HFFc6 (cell line): ENCODE data around the gene CYBA. TPM values are rescaled to one million over a fixed set of nuclear protein-coding genes. Genes with fewer than 3 reads are reported as not detected.

Source experiments
- DNase-seq: peaks from one replicate; pipeline ENCODE4 v3.0.0-alpha.2; 2018
- H3K27ac Mint-ChIP-seq: 2 replicates; pipeline ENCODE4 v1.8.0; 2020; ENCODE audit warnings: mild to moderate bottlenecking, mixed read lengths
- H3K27me3 Mint-ChIP-seq: 2 replicates; pipeline ENCODE4 v1.8.0; 2021; ENCODE audit warnings: mild to moderate bottlenecking, moderate library complexity, mixed read lengths; ENCODE audit not compliant: insufficient read depth
- H3K36me3 Mint-ChIP-seq: 2 replicates; pipeline ENCODE4 v1.8.0; 2021; ENCODE audit warnings: low read depth, mixed read lengths
- H3K4me1 Mint-ChIP-seq: 2 replicates; pipeline ENCODE4 v1.8.0; 2020; ENCODE audit warnings: low read depth, mixed read lengths
- H3K4me3 Mint-ChIP-seq: 2 replicates; pipeline ENCODE4 v1.8.0; 2020; ENCODE audit warnings: mild to moderate bottlenecking, moderate library complexity, mixed read lengths
- H3K9me3 Mint-ChIP-seq: 2 replicates; pipeline ENCODE4 v1.8.0; 2020; ENCODE audit warnings: mild to moderate bottlenecking, mixed read lengths
- CTCF ChIP-seq: fragments of 200-600 bp; sonication (generic); IDR thresholded peaks from 2 replicates; pipeline ENCODE4 v1.5.0; 2021; ENCODE audit warnings: antibody characterized with exemption, mild to moderate bottlenecking
- total RNA-seq, 6 experiments: library from RNA; stranded (reverse); fragmentation: NEBNext Ultra II Directional; extraction: Animal tissue kit (Norgen Biotek cat#: 25700); gene quantifications; 2 replicates in 1 of 6; 3 replicates in 5 of 6; pipeline ENCODE4 v1.2.3, GENCODE V29; 2021

CYBA gene
- total RNA-seq, 6 experiments from 2014 or later, result 29.0 to 228 (median 36.9) TPM

- peaks cover 17% of the 10 kb centered on the region for H3K4me1 Mint-ChIP-seq
- TF ChIP-seq CTCF, result peak; percentile 24; the same call in 1 of the 2 replicates
- peak; percentile 97 for DNase-seq
These were observed 12.2 kb upstream of the CYBA start, which contains the start of gene MVD for GRCh38 chr16:88662843-88663606. Gene MVD, minus strand, starts transcription at chr16:88663091. Its CDS starts 11 bp downstream, at chr16:88663080.

GRCh38 chr16:88662222-88662842, 11.5 kb upstream of the CYBA start:
- no peaks in the 10 kb centered on the region; the same call in 1 of the 2 replicates for H3K27me3 Mint-ChIP-seq
- peak overlapping the region; percentile 93 for H3K4me3 Mint-ChIP-seq
- no peaks in the 10 kb centered on the region for H3K9me3 Mint-ChIP-seq
- peaks cover 17% of the 10 kb centered on the region for H3K4me1 Mint-ChIP-seq
- DNase-seq, result no peak
- peak overlapping the region; percentile 62 for H3K27ac Mint-ChIP-seq
- peaks cover 6% of the 10 kb centered on the region; the same call in 1 of the 2 replicates for H3K36me3 Mint-ChIP-seq
- TF ChIP-seq CTCF, result no peak

More at GRCh38 chr16:88662843-88663606, 12.2 kb upstream of the CYBA start, which contains the start of gene MVD:
- H3K4me3 Mint-ChIP-seq, result peak within 1 kb of the TSS; percentile 93
- H3K9me3 Mint-ChIP-seq, result no peaks in the 10 kb centered on the region
- H3K36me3 Mint-ChIP-seq, result peaks cover 8% of the 10 kb centered on the region; the same call in 1 of the 2 replicates
- no peaks in the 10 kb centered on the region; the same call in 1 of the 2 replicates for H3K27me3 Mint-ChIP-seq
- H3K27ac Mint-ChIP-seq, result peak within 1 kb of the TSS; percentile 81

GRCh38 chr16:88661468-88661867, 10.6 kb upstream of the CYBA start:
- TF ChIP-seq CTCF, result no peak
- no peak overlapping the region for H3K27ac Mint-ChIP-seq
- H3K4me1 Mint-ChIP-seq, result peaks cover 17% of the 10 kb centered on the region

GRCh38 chr16:88659160-88659559, 8.3 kb upstream of the CYBA start:
- Mint-ChIP-seq H3K4me3 (no peak overlapping the region), H3K27ac (no peak overlapping the region), H3K36me3 (no peaks in the 10 kb centered on the region), H3K9me3 (no peaks in the 10 kb centered on the region), H3K4me1 (peaks cover 16% of the 10 kb centered on the region), H3K27me3 (no peaks in the 10 kb centered on the region; the same call in 1 of the 2 replicates)
- DNase-seq, result no peak
- TF ChIP-seq CTCF, result no peak

More at GRCh38 chr16:88661468-88661867, 10.6 kb upstream of the CYBA start:
- Mint-ChIP-seq H3K9me3 (no peaks in the 10 kb centered on the region), H3K4me3 (no peak overlapping the region), H3K36me3 (0 out of 2 replicates have a peak, but pooled peaks cover under 1% of the 10 kb centered on the region), H3K27me3 (no peaks in the 10 kb centered on the region; the same call in 1 of the 2 replicates)
- DNase-seq, result no peak

- Mint-ChIP-seq H3K27me3 (no peaks in the 10 kb centered on the region; the same call in 1 of the 2 replicates), H3K9me3 (no peaks in the 10 kb centered on the region), H3K4me1 (peaks cover 12% of the 10 kb centered on the region), H3K27ac (no peak overlapping the region), H3K36me3 (no peaks in the 10 kb centered on the region), H3K4me3 (no peak overlapping the region)
- no peak for TF ChIP-seq CTCF
- no peak for DNase-seq
These were observed 7.9 kb upstream of the CYBA start for GRCh38 chr16:88658714-88659113.
